ENCODE results near the gene PYHIN1.
A peak's percentile ranks its signal among the peaks of the same experiment; 100 is the strongest.

The PYHIN1 gene

DNA sequence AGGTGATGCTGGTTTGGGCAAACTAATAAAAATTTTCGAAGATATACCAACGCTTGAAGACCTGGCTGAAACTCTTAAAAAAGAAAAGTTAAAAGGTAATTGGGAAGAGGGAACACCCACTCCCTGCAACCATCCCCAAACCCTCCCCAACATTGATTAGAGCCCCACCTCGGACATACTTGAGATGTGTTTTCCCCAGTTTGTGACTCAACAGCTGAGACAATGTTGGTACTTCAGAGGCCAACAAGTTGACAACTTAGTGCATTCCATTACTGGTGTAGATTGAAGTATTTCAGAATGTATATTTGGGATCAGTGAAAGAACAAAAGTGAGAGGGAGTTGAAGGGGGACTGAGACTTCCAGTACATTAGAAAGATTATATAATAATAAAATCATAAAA is 83.5 kb downstream of the PYHIN1 start:
- no peak for DNase-seq (ENCODE audit: low read depth)

DNA sequence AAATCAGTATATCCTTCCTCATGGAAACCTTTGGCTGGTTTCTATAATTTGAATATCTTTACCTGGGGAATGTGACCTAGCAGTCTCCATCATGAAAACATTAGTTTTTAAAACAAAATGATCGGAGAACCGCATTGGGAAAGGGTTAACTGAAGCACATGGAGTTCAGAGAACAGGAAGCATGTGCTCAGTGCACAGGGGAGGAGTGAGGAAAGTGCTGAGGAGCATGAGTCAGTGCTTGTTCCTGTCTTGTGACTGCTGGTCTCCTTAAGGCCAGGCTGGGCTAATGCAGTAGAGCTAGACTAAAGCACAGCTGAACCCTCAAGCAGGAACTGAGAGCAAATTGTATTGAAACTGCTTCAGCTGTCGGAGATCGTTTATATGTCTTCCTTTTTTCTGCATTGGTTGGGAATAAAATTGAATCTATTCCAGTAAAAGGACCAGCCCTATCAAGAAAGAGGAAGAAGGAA is 84.1 kb downstream of the PYHIN1 start:
- peak; percentile 83 for DNase-seq (ENCODE audit: low read depth)

DNA sequence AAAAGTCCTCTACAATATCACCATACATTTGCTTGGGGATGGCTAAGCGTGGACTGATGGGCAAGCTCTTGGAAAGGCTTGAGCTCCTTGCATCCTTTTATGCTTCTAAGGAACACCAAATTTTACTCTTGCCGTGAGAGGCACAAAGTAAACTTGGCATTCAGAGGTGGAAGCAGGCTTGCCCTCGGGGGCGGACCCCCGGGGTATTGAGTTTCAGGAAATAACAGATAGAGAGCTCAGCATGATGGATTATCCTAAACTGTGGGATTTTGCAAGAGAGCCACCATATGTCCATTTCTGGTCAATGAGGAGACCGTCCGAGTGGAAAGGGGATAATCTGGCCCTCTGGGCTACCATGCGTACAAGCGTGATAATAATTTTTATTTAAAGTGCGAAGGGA is 92.4 kb downstream of the PYHIN1 start:
- DNase-seq (ENCODE audit: low read depth), result no peak

DNA sequence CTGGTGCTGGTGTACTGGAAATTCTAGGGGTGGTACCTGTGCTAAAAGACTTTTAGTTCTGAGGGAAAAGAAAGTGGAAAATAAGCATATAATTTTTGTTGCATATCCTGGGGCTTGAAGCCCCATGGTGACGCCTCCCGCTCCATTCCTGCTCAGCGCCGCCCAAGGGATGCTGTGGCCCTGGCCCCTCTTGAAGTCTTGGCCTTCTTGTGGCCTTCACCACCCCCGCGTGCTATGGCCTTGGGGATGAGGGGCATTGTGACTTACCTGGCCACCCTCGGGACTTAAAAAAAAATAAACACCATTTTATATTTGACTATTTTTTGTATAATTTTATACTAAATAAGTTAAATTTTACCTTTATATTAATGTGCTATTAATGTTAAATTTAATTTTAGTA is 93.7 kb downstream of the PYHIN1 start:
- no peak for DNase-seq (ENCODE audit: low read depth)
